ENCODE measurements around the gene HRK. TPM values are rescaled to one million over a fixed set of nuclear protein-coding genes. Genes with fewer than 3 reads are reported as not detected.

HRK gene
- total RNA-seq, 2 donors from 2014 or later: 0.14 TPM; not detected in 1

Other genes starting within 250 kb of the HRK start
- gene SPRING1, start 143.4 kb downstream of the HRK start, total RNA-seq: 10 to 100 TPM; 13.4 to 36.8 TPM
- gene RNFT2, start 143.1 kb downstream of the HRK start, total RNA-seq: 1 to 10 TPM; 1.1 to 1.5 TPM
- 10 to 100 TPM; 12.6 to 25.0 TPM for gene FBXW8, start 29.5 kb upstream of the HRK start, total RNA-seq
- 10 to 100 TPM in 1 of 2 donors, 1 to 10 TPM in 1; 5.6 to 13.1 TPM for gene TESC, start 218.0 kb upstream of the HRK start, total RNA-seq